GM21723 (cell line): ENCODE data around the gene NR4A3.
A peak's percentile ranks its signal among the peaks of the same experiment; 100 is the strongest.
"Not testable (repeated sequence)": the region's sequence is repeated elsewhere in the genome, so short reads cannot be mapped to it uniquely, and the experiment has no call there.

Experiments
- ATAC-seq: cut with Tn5 transposase; IDR thresholded peaks from one replicate; pipeline ENCODE4 v1.9.1; 2021; ENCODE audit warnings: mild to moderate bottlenecking, moderate library complexity; ENCODE audit not compliant: unreplicated experiment

The NR4A3 gene

GRCh38 chr9:99832558-99832864 lies 10.8 kb downstream of the NR4A3 start:
- no peak for ATAC-seq

GRCh38 chr9:99833735-99834134 lies 12.1 kb downstream of the NR4A3 start:
- no peak for ATAC-seq

- no peak for ATAC-seq
These were observed 12.8 kb downstream of the NR4A3 start for GRCh38 chr9:99834474-99834873.

GRCh38 chr9:99835142-99835541 lies 13.5 kb downstream of the NR4A3 start:
- ATAC-seq, result no peak

- ATAC-seq, result no peak
These were observed 13.9 kb downstream of the NR4A3 start for GRCh38 chr9:99835581-99835980.

GRCh38 chr9:99840072-99840471 lies 18.4 kb downstream of the NR4A3 start:
- ATAC-seq, result no peak

GRCh38 chr9:99845063-99845462 lies 23.4 kb downstream of the NR4A3 start:
- ATAC-seq, result no peak

GRCh38 chr9:99848447-99848846 lies 26.8 kb downstream of the NR4A3 start:
- ATAC-seq, result no peak

GRCh38 chr9:99850736-99851499 lies 29.2 kb downstream of the NR4A3 start:
- ATAC-seq, result peak; percentile 14

DNA sequence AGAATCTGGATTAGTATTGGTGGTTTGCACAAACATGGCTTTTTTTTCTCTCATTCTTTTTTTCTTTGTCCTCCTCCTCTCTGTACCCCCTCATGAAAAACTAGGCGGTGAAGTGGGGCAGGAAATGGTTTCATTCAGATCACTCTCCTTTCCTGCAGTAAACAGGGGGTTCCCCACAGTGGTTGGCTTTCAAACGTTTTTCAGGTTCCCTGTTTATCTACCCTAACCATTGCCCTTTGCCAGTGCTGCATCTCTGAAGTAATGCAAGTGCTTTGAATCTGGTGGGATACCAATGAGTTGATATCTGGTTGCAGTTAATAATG lies 29.8 kb downstream of the NR4A3 start:
- ATAC-seq, result peak; percentile 95

- ATAC-seq, result no peak
These were observed 30.9 kb downstream of the NR4A3 start for GRCh38 chr9:99852617-99853016.

- no peak for ATAC-seq
These were observed 33.9 kb downstream of the NR4A3 start for GRCh38 chr9:99855467-99856176.

DNA sequence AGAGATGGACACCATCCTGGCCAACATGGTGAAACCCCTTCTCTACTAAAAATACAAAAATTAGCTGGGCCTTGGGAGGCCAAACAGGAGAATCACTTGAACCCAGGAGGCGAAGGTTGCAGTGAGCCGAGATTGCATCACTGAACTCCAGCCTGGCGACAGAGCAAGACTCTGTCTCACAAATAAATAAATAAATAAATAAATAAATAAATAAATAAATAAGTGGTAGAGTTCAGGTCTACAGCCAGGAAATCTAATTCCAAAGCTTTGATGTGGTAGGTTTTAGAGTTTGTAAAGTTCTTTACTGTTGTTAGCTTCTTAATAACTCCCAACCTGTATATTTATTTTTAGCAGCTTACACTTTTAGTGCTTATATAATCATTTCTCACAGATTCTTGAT lies 35.9 kb downstream of the NR4A3 start:
- not testable (repeated sequence) for ATAC-seq

DNA sequence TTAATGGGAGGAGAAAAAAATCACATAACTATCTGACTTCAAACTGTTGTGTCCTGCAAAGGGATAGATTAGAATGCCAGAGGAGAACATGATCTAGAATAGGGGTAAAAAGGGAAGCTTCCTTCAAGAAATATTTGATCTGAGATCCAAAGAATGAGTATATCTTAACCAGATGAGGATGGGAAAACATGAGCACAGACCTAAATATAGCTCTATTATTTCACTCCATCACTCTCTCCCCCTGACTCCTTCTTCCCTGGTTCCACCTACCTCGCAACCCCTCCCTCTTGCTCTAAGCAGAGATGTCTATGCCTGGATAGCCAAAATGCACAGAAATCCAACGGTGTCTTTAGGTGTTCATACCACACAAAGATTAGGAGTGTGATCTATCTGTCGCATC lies 36.4 kb downstream of the NR4A3 start:
- ATAC-seq, result no peak

DNA sequence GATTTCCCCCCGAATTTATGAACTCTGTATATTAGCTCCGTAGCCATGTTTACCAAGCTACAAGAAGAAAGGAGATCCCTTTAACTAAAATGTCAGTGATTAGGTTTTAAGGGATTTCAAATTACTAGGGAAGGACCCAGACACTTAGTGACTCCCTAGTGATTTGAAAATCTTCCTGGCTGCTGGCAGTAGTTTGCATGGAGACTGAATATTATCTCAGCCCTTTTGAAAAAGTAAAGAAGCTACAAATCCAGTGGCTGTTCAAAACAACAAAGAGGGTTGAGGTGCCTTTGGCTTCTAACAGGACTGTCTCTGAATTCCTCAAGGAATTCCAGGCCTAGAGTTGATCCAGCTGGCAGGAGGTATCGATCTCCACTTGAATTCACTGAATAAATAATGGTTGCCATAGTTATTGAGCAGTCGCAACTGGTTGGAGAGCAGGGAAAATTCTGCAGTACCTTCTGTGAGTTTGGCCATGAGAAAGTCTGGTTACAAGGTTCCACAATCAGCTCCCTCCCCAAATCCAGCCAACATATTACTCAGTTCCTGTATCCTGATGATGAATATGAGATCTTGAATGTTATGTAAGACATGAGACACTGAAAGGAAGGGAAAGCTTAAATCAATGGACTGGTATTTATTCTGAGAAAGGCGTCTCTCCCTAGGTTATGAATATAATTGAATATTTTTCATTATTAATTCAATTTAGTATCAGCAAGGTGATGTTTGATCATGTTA lies 37.7 kb downstream of the NR4A3 start:
- no peak for ATAC-seq

- no peak for ATAC-seq
These were observed 38.6 kb downstream of the NR4A3 start for GRCh38 chr9:99860266-99860665.

DNA sequence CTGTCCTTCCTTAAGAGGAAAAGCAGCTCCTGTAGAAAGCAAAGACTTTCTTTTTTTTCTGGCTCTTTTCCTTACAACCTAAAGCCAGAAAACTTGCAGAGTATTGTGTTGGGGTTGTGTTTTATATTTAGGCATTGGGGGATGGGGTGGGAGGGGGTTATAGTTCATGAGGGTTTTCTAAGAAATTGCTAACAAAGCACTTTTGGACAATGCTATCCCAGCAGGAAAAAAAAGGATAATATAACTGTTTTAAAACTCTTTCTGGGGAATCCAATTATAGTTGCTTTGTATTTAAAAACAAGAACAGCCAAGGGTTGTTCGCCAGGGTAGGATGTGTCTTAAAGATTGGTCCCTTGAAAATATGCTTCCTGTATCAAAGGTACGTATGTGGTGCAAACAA lies 42.3 kb downstream of the NR4A3 start:
- no peak for ATAC-seq

DNA sequence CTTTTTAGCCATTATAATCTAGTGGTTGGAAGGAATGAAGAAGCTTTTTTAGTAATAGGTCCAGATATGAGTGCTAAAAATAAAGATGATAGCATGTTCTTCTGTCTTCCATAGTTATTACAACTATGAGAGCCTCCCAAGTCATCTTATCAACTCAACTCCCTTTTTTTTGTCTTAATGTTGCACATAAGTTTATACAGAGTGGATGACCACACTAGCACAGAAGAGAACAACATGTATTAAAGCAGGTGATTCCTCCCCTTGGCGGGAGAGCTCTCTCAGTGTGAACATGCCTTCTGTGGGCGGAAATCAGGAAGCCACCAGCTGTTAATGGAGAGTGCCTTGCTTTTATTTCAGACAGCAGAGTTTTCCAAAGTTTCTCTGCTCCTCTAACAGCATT lies 44.7 kb downstream of the NR4A3 start:
- no peak for ATAC-seq

GRCh38 chr9:99867536-99867935 lies 45.9 kb downstream of the NR4A3 start:
- no peak for ATAC-seq

GRCh38 chr9:99867968-99868367 lies 46.3 kb downstream of the NR4A3 start:
- no peak for ATAC-seq

GRCh38 chr9:99868845-99869244 lies 47.2 kb downstream of the NR4A3 start:
- ATAC-seq, result peak; percentile 80

DNA sequence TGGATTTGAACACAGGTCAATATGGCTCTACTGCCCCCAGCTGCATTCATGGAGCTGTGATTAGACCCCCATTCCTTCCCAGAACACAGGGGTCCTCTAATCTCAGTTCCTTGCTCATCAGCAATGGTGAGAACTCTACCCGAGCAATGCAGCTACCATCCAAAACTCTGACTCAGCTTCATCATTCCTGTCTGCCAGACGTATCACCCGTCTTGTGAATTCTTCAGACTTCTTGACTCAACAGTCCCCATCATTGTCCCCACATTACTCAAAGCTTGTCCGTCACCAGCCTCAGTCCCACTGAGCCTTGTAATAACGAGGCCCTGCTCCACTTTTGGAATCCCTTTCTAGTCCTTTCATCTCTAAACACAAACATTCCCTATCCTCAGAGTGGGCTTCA lies 48.4 kb downstream of the NR4A3 start:
- no peak for ATAC-seq
